HFF-Myc (cell line): ENCODE data around the gene OR52K1.
A peak's percentile ranks its signal among the peaks of the same experiment; 100 is the strongest.

Experiments
- DNase-seq: peaks from one replicate; pipeline ENCODE4 v3.0.0-alpha.2; 2011; ENCODE audit warnings: low read depth; ENCODE audit errors: extremely low read depth
- H3K4me3 ChIP-seq: replicated peaks from 2 replicates; pipeline ENCODE4 v1.5.1; 2011; ENCODE audit warnings: low read depth, mild to moderate bottlenecking, control low read depth, low read length
- CTCF ChIP-seq: IDR thresholded peaks from 2 replicates; pipeline ENCODE4 v1.5.1; 2012; ENCODE audit warnings: mild to moderate bottlenecking, low read depth, low read length, control low read depth; ENCODE audit errors: missing control alignments

Gene OR52K1

GRCh38 chr11:4454021-4454420 is 28.4 kb upstream of the OR52K1 start:
- peak; percentile 16 for DNase-seq
- no peak for TF ChIP-seq CTCF
- H3K4me3 ChIP-seq = no peak overlapping the region

GRCh38 chr11:4455419-4455818 is 27.0 kb upstream of the OR52K1 start:
- no peak overlapping the region for H3K4me3 ChIP-seq
- DNase-seq = no peak
- TF ChIP-seq CTCF = no peak

GRCh38 chr11:4459500-4459899 is 22.9 kb upstream of the OR52K1 start:
- no peak for DNase-seq
- TF ChIP-seq CTCF = no peak
- H3K4me3 ChIP-seq = no peak overlapping the region

GRCh38 chr11:4460151-4460550 is 22.3 kb upstream of the OR52K1 start:
- no peak for DNase-seq
- no peak for TF ChIP-seq CTCF
- no peak overlapping the region for H3K4me3 ChIP-seq

GRCh38 chr11:4464216-4465159 is 18.0 kb upstream of the OR52K1 start:
- DNase-seq = peak; percentile 70
- H3K4me3 ChIP-seq = no peak overlapping the region
- no peak for TF ChIP-seq CTCF

GRCh38 chr11:4465407-4465806 is 17.0 kb upstream of the OR52K1 start:
- TF ChIP-seq CTCF = no peak
- no peak for DNase-seq
- H3K4me3 ChIP-seq = no peak overlapping the region
